Activated CD4-positive, alpha-beta T cell treated with anti-CD3 and anti-CD28 coated beads for 36 hours (primary cell): ENCODE measurements around the gene ENOX1. TPM values are rescaled to one million over a fixed set of nuclear protein-coding genes. Genes with fewer than 3 reads are reported as not detected.

ENCODE experiments used
- ATAC-seq: fragments of 200-7000 bp; cut with Tn5 transposase; one replicate; pipeline ENCODE4 v1.10.0; 2021; ENCODE audit warnings: mild to moderate bottlenecking, moderate library complexity
- CTCF ChIA-PET: fragments of 350-600 bp; sonication (Branson Sonifier 250); formaldehyde crosslinking; loops from one replicate; lab custom pipeline; 2021; ENCODE audit warnings: antibody characterized with exemption; lab: Charles Lee
- POLR2A ChIA-PET: fragments of 350-600 bp; sonication (Branson Sonifier 250); formaldehyde crosslinking; loops from one replicate; lab custom pipeline; 2021; ENCODE audit warnings: antibody characterized with exemption, inconsistent platforms; lab: Charles Lee
- DNase-seq: peaks from one replicate; pipeline ENCODE4 v3.0.0-alpha.2; 2020
- H3K27ac Mint-ChIP-seq: one replicate; pipeline ENCODE4 v1.8.0; 2021; ENCODE audit warnings: mixed read lengths
- H3K27me3 Mint-ChIP-seq: one replicate; pipeline ENCODE4 v1.8.0; 2021; ENCODE audit warnings: mixed read lengths
- H3K36me3 Mint-ChIP-seq: one replicate; pipeline ENCODE4 v1.8.0; 2021; ENCODE audit warnings: low read depth, mixed read lengths
- H3K4me1 Mint-ChIP-seq: one replicate; pipeline ENCODE4 v1.8.0; 2021; ENCODE audit warnings: mixed read lengths
- H3K4me3 Mint-ChIP-seq: one replicate; pipeline ENCODE4 v1.8.0; 2021; ENCODE audit warnings: mild to moderate bottlenecking, moderate library complexity, mixed read lengths
- H3K9me3 Mint-ChIP-seq: one replicate; pipeline ENCODE4 v1.8.0; 2021; ENCODE audit warnings: low read depth, mixed read lengths
- intact Hi-C, 2 experiments: fragments of 100-400 bp; cut with DNase I in 1 of 2; cut with micrococcal nuclease in 1 of 2; formaldehyde crosslinking; loops; one replicate each; pipeline versions ENCODE4 v1.14.2 to v1.15.1; 2022 to 2024; cut with DNase I, micrococcal nuclease
- total RNA-seq, 2 experiments: library from RNA; stranded (reverse); gene quantifications; one replicate each; pipeline ENCODE4 v1.2.3, GENCODE V29; 2021

ENOX1 gene
- total RNA-seq, 2 experiments from 2014 or later: 0.28 to 0.48 TPM

- POLR2A ChIA-PET: no interaction called here
- Mint-ChIP-seq H3K4me3 (no peak overlapping the region), H3K9me3 (no peaks in the 10 kb centered on the region), H3K4me1 (no peaks in the 10 kb centered on the region), H3K27me3 (no peaks in the 10 kb centered on the region), H3K27ac (no peak overlapping the region), H3K36me3 (no peaks in the 10 kb centered on the region)
- CTCF ChIA-PET: no interaction called here
- DNase-seq: no peak
- intact Hi-C loops: no loop called here
- no peak for ATAC-seq
Observed at GRCh38 chr13:43260999-43261398, 525.8 kb downstream of the ENOX1 start.

GRCh38 chr13:43258771-43259170 lies 528.0 kb downstream of the ENOX1 start:
- CTCF ChIA-PET: no interaction called here
- Mint-ChIP-seq H3K9me3 (no peaks in the 10 kb centered on the region), H3K4me1 (no peaks in the 10 kb centered on the region), H3K4me3 (no peak overlapping the region), H3K36me3 (no peaks in the 10 kb centered on the region), H3K27me3 (peaks cover 3% of the 10 kb centered on the region), H3K27ac (no peak overlapping the region)
- ATAC-seq: no peak
- POLR2A ChIA-PET: no interaction called here
- intact Hi-C loops: no loop called here
- no peak for DNase-seq

- no peaks in the 10 kb centered on the region for H3K9me3 Mint-ChIP-seq
- CTCF ChIA-PET: no interaction called here
- ATAC-seq: no peak
- no peaks in the 10 kb centered on the region for H3K4me1 Mint-ChIP-seq
- peaks cover 3% of the 10 kb centered on the region for H3K27me3 Mint-ChIP-seq
- no peak for DNase-seq
- POLR2A ChIA-PET: no interaction called here
- intact Hi-C loops: no loop called here
- H3K36me3 Mint-ChIP-seq: no peaks in the 10 kb centered on the region
- H3K4me3 Mint-ChIP-seq: no peak overlapping the region
- no peak overlapping the region for H3K27ac Mint-ChIP-seq
Observed at GRCh38 chr13:43257765-43258164, 529.0 kb downstream of the ENOX1 start.

- Mint-ChIP-seq H3K4me1 (no peaks in the 10 kb centered on the region), H3K27ac (no peak overlapping the region), H3K27me3 (peaks cover 3% of the 10 kb centered on the region), H3K36me3 (no peaks in the 10 kb centered on the region), H3K4me3 (no peak overlapping the region), H3K9me3 (no peaks in the 10 kb centered on the region)
- intact Hi-C loops: no loop called here
- DNase-seq (no peak), ATAC-seq (no peak)
- CTCF ChIA-PET: interaction anchor here (0.6 kb wide), 1 partner anchor 675 kb away, joined by 3 read pairs; no protein-coding TSS in a partner anchor
- POLR2A ChIA-PET: no interaction called here
Observed at GRCh38 chr13:43251961-43252360, 534.8 kb downstream of the ENOX1 start.

- no peaks in the 10 kb centered on the region for H3K36me3 Mint-ChIP-seq
- ChIA-PET POLR2A (no interaction called here), CTCF (interaction anchor here (0.6 kb wide), 2 partner anchors 110 to 1171 kb away, joined by 3 to 4 read pairs; no protein-coding TSS in a partner anchor)
- H3K4me1 Mint-ChIP-seq: no peaks in the 10 kb centered on the region
- DNase-seq (no peak), ATAC-seq (no peak)
- H3K27ac Mint-ChIP-seq: no peak overlapping the region
- H3K27me3 Mint-ChIP-seq: peaks cover 9% of the 10 kb centered on the region
- intact Hi-C loops: no loop called here
- H3K4me3 Mint-ChIP-seq: no peak overlapping the region
- H3K9me3 Mint-ChIP-seq: no peaks in the 10 kb centered on the region
Observed at GRCh38 chr13:43246382-43246781, 540.4 kb downstream of the ENOX1 start.

- no peak for DNase-seq
- no peaks in the 10 kb centered on the region for H3K4me1 Mint-ChIP-seq
- H3K27me3 Mint-ChIP-seq: peaks cover 9% of the 10 kb centered on the region
- H3K9me3 Mint-ChIP-seq: no peaks in the 10 kb centered on the region
- no peak overlapping the region for H3K27ac Mint-ChIP-seq
- no peak for ATAC-seq
- no peak overlapping the region for H3K4me3 Mint-ChIP-seq
- no peaks in the 10 kb centered on the region for H3K36me3 Mint-ChIP-seq
- intact Hi-C loops: no loop called here
- ChIA-PET POLR2A (no interaction called here), CTCF (interaction anchor here (0.6 kb wide), 1 partner anchor 1172 kb away, joined by 3 read pairs; no protein-coding TSS in a partner anchor)
Observed at GRCh38 chr13:43245374-43245964, 541.3 kb downstream of the ENOX1 start.

- no peak for DNase-seq
- Mint-ChIP-seq H3K4me1 (no peaks in the 10 kb centered on the region), H3K27ac (no peak overlapping the region), H3K9me3 (no peaks in the 10 kb centered on the region), H3K27me3 (peaks cover 9% of the 10 kb centered on the region), H3K36me3 (no peaks in the 10 kb centered on the region), H3K4me3 (no peak overlapping the region)
- ChIA-PET POLR2A (no interaction called here), CTCF (no interaction called here)
- intact Hi-C loops: no loop called here
- no peak for ATAC-seq
Observed at GRCh38 chr13:43244481-43244880, 542.3 kb downstream of the ENOX1 start.

GRCh38 chr13:43243711-43244110 lies 543.1 kb downstream of the ENOX1 start:
- Mint-ChIP-seq H3K27me3 (peaks cover 9% of the 10 kb centered on the region), H3K36me3 (no peaks in the 10 kb centered on the region), H3K27ac (no peak overlapping the region), H3K4me1 (no peaks in the 10 kb centered on the region), H3K4me3 (no peak overlapping the region), H3K9me3 (no peaks in the 10 kb centered on the region)
- no peak for ATAC-seq
- ChIA-PET CTCF (no interaction called here), POLR2A (no interaction called here)
- intact Hi-C loops: no loop called here
- no peak for DNase-seq

GRCh38 chr13:43242040-43242439 lies 544.7 kb downstream of the ENOX1 start:
- no peaks in the 10 kb centered on the region for H3K36me3 Mint-ChIP-seq
- intact Hi-C loops: no loop called here
- H3K27ac Mint-ChIP-seq: no peak overlapping the region
- ChIA-PET POLR2A (no interaction called here), CTCF (interaction anchor here (0.6 kb wide), 1 partner anchor 666 kb away, joined by 3 read pairs; no protein-coding TSS in a partner anchor)
- H3K27me3 Mint-ChIP-seq: peaks cover 9% of the 10 kb centered on the region
- no peaks in the 10 kb centered on the region for H3K4me1 Mint-ChIP-seq
- H3K4me3 Mint-ChIP-seq: no peak overlapping the region
- ATAC-seq (no peak), DNase-seq (no peak)
- no peaks in the 10 kb centered on the region for H3K9me3 Mint-ChIP-seq

- CTCF ChIA-PET: no interaction called here
- DNase-seq (no peak), ATAC-seq (no peak)
- H3K36me3 Mint-ChIP-seq: no peaks in the 10 kb centered on the region
- intact Hi-C loops: no loop called here
- POLR2A ChIA-PET: no interaction called here
- no peaks in the 10 kb centered on the region for H3K4me1 Mint-ChIP-seq
- no peak overlapping the region for H3K4me3 Mint-ChIP-seq
- no peaks in the 10 kb centered on the region for H3K9me3 Mint-ChIP-seq
- H3K27me3 Mint-ChIP-seq: peaks cover 9% of the 10 kb centered on the region
- H3K27ac Mint-ChIP-seq: no peak overlapping the region
Observed at GRCh38 chr13:43240278-43240677, 546.5 kb downstream of the ENOX1 start.

- H3K4me1 Mint-ChIP-seq: no peaks in the 10 kb centered on the region
- ChIA-PET CTCF (no interaction called here), POLR2A (interaction anchor here (0.6 kb wide), 1 partner anchor 76 kb away, joined by 7 read pairs; no protein-coding TSS in a partner anchor)
- H3K9me3 Mint-ChIP-seq: no peaks in the 10 kb centered on the region
- intact Hi-C loops: no loop called here
- no peak for DNase-seq
- ATAC-seq: no peak
- no peak overlapping the region for H3K4me3 Mint-ChIP-seq
- H3K27me3 Mint-ChIP-seq: peaks cover 9% of the 10 kb centered on the region
- H3K27ac Mint-ChIP-seq: no peak overlapping the region
- no peaks in the 10 kb centered on the region for H3K36me3 Mint-ChIP-seq
Observed at GRCh38 chr13:43239275-43239840, 547.4 kb downstream of the ENOX1 start.

- ChIA-PET POLR2A (no interaction called here), CTCF (interaction anchor here (0.7 to 1.0 kb wide), 2 partner anchors 78 to 215 kb away, joined by 3 read pairs; partner anchors contain the start of gene DNAJC15)
- DNase-seq (no peak), ATAC-seq (no peak)
- H3K4me3 Mint-ChIP-seq: no peak overlapping the region
- no peaks in the 10 kb centered on the region for H3K36me3 Mint-ChIP-seq
- no peaks in the 10 kb centered on the region for H3K4me1 Mint-ChIP-seq
- intact Hi-C loops: no loop called here
- H3K9me3 Mint-ChIP-seq: no peaks in the 10 kb centered on the region
- peaks cover 5% of the 10 kb centered on the region for H3K27me3 Mint-ChIP-seq
- no peak overlapping the region for H3K27ac Mint-ChIP-seq
Observed at GRCh38 chr13:43238341-43239083, 548.3 kb downstream of the ENOX1 start.
